ENCODE data around the gene IFNLR1. TPM values are rescaled to one million over a fixed set of nuclear protein-coding genes. Genes with fewer than 3 reads are reported as not detected.

The IFNLR1 gene
- total and polyA plus RNA-seq, 5 donors: 3.3 to 6.2 (median 5.7) TPM

GRCh38 chr1:24178407-24178806, 8.7 kb downstream of the IFNLR1 start:
- Histone ChIP-seq H3K27ac (ENCODE audit: low read length) (no peak overlapping the region), H3K9me3 (ENCODE audit: control insufficient read depth, low read length) (no peaks in the 10 kb centered on the region), H3K4me3 (ENCODE audit: low read length) (no peak overlapping the region), H3K27me3 (ENCODE audit: control insufficient read depth, insufficient read depth) (no peaks in the 10 kb centered on the region), H3K4me1 (ENCODE audit: control insufficient read depth, insufficient read depth, low read length) (no peaks in the 10 kb centered on the region)
- intact Hi-C loops (cut with DNase I): no loop called here
- ATAC-seq: no peak
- no peak for DNase-seq
- 85% methylated on average over 3 of the region's 3 CpGs for WGBS

GRCh38 chr1:24177161-24177560, 9.9 kb downstream of the IFNLR1 start:
- no peak overlapping the region for H3K27ac ChIP-seq (ENCODE audit: low read length)
- intact Hi-C loops (cut with DNase I): no loop called here
- H3K4me3 ChIP-seq (ENCODE audit: low read length): no peak overlapping the region
- 88% methylated on average over 10 of the region's 10 CpGs for WGBS
- no peaks in the 10 kb centered on the region for H3K9me3 ChIP-seq (ENCODE audit: control insufficient read depth, low read length)
- ATAC-seq: no peak
- no peaks in the 10 kb centered on the region for H3K27me3 ChIP-seq (ENCODE audit: control insufficient read depth, insufficient read depth)
- DNase-seq: no peak
- no peaks in the 10 kb centered on the region for H3K4me1 ChIP-seq (ENCODE audit: control insufficient read depth, insufficient read depth, low read length)

GRCh38 chr1:24175033-24175755, 11.9 kb downstream of the IFNLR1 start:
- 83% methylated on average over 6 of the region's 6 CpGs for WGBS
- Histone ChIP-seq H3K4me3 (ENCODE audit: low read length) (no peak overlapping the region), H3K27ac (ENCODE audit: low read length) (no peak overlapping the region), H3K4me1 (ENCODE audit: control insufficient read depth, insufficient read depth, low read length) (no peaks in the 10 kb centered on the region), H3K27me3 (ENCODE audit: control insufficient read depth, insufficient read depth) (no peaks in the 10 kb centered on the region), H3K9me3 (ENCODE audit: control insufficient read depth, low read length) (no peaks in the 10 kb centered on the region)
- intact Hi-C loops (cut with DNase I): no loop called here
- DNase-seq (no peak), ATAC-seq (no peak)

GRCh38 chr1:24173638-24174575, 13.2 kb downstream of the IFNLR1 start:
- 76% methylated on average over 5 of the region's 5 CpGs for WGBS
- ATAC-seq: no peak

GRCh38 chr1:24172598-24172997, 14.5 kb downstream of the IFNLR1 start:
- H3K9me3 ChIP-seq (ENCODE audit: control insufficient read depth, low read length): no peaks in the 10 kb centered on the region
- intact Hi-C loops (cut with DNase I): no loop called here
- no peaks in the 10 kb centered on the region for H3K4me1 ChIP-seq (ENCODE audit: control insufficient read depth, insufficient read depth, low read length)
- no peak overlapping the region for H3K27ac ChIP-seq (ENCODE audit: low read length)
- no peak for DNase-seq
- H3K27me3 ChIP-seq (ENCODE audit: control insufficient read depth, insufficient read depth): no peaks in the 10 kb centered on the region
- ATAC-seq: no peak
- WGBS: 95% methylated on average over 5 of the region's 5 CpGs
- H3K4me3 ChIP-seq (ENCODE audit: low read length): no peak overlapping the region

More at GRCh38 chr1:24173638-24174575, 13.2 kb downstream of the IFNLR1 start:
- Histone ChIP-seq H3K4me3 (ENCODE audit: low read length) (no peak overlapping the region), H3K27ac (ENCODE audit: low read length) (no peak overlapping the region), H3K27me3 (ENCODE audit: control insufficient read depth, insufficient read depth) (no peaks in the 10 kb centered on the region), H3K4me1 (ENCODE audit: control insufficient read depth, insufficient read depth, low read length) (no peaks in the 10 kb centered on the region), H3K9me3 (ENCODE audit: control insufficient read depth, low read length) (no peaks in the 10 kb centered on the region)
- intact Hi-C loops (cut with DNase I): no loop called here
- DNase-seq: no peak

- ATAC-seq: peak in 1 of 2 donors; percentile 22
Observed at GRCh38 chr1:24169286-24169685, 17.8 kb downstream of the IFNLR1 start.

GRCh38 chr1:24168245-24168644, 18.8 kb downstream of the IFNLR1 start:
- ATAC-seq (no peak), DNase-seq (no peak)
- no peak overlapping the region for H3K4me3 ChIP-seq (ENCODE audit: low read length)
- H3K4me1 ChIP-seq (ENCODE audit: control insufficient read depth, insufficient read depth, low read length): no peaks in the 10 kb centered on the region
- no peak overlapping the region for H3K27ac ChIP-seq (ENCODE audit: low read length)
- no peaks in the 10 kb centered on the region for H3K9me3 ChIP-seq (ENCODE audit: control insufficient read depth, low read length)
- intact Hi-C loops (cut with DNase I): no loop called here
- H3K27me3 ChIP-seq (ENCODE audit: control insufficient read depth, insufficient read depth): no peaks in the 10 kb centered on the region
- 78% methylated on average over 7 of the region's 7 CpGs for WGBS

More at GRCh38 chr1:24169286-24169685, 17.8 kb downstream of the IFNLR1 start:
- H3K4me1 ChIP-seq (ENCODE audit: control insufficient read depth, insufficient read depth, low read length): no peaks in the 10 kb centered on the region
- 92% methylated on average over 12 of the region's 12 CpGs for WGBS
- no peak overlapping the region for H3K27ac ChIP-seq (ENCODE audit: low read length)
- intact Hi-C loops (cut with DNase I): no loop called here
- DNase-seq: no peak
- no peak overlapping the region for H3K4me3 ChIP-seq (ENCODE audit: low read length)
- no peaks in the 10 kb centered on the region for H3K27me3 ChIP-seq (ENCODE audit: control insufficient read depth, insufficient read depth)
- H3K9me3 ChIP-seq (ENCODE audit: control insufficient read depth, low read length): no peaks in the 10 kb centered on the region

- no peak overlapping the region for H3K4me3 ChIP-seq (ENCODE audit: low read length)
- ATAC-seq (no peak), DNase-seq (no peak)
- no peaks in the 10 kb centered on the region for H3K4me1 ChIP-seq (ENCODE audit: control insufficient read depth, insufficient read depth, low read length)
- WGBS: 55% methylated on average over 4 of the region's 4 CpGs
- no peaks in the 10 kb centered on the region for H3K9me3 ChIP-seq (ENCODE audit: control insufficient read depth, low read length)
- intact Hi-C loops (cut with DNase I): no loop called here
- no peaks in the 10 kb centered on the region for H3K27me3 ChIP-seq (ENCODE audit: control insufficient read depth, insufficient read depth)
- H3K27ac ChIP-seq (ENCODE audit: low read length): no peak overlapping the region
Observed at GRCh38 chr1:24167008-24167407, 20.1 kb downstream of the IFNLR1 start.

GRCh38 chr1:24165500-24165899, 21.6 kb downstream of the IFNLR1 start:
- no peak overlapping the region for H3K4me3 ChIP-seq (ENCODE audit: low read length)
- no peaks in the 10 kb centered on the region for H3K27me3 ChIP-seq (ENCODE audit: control insufficient read depth, insufficient read depth)
- no peak overlapping the region for H3K27ac ChIP-seq (ENCODE audit: low read length)
- H3K9me3 ChIP-seq (ENCODE audit: control insufficient read depth, low read length): no peaks in the 10 kb centered on the region
- ATAC-seq: no peak
- WGBS: 96% methylated on average over 2 of the region's 2 CpGs
- DNase-seq: no peak
- no peaks in the 10 kb centered on the region for H3K4me1 ChIP-seq (ENCODE audit: control insufficient read depth, insufficient read depth, low read length)
- intact Hi-C loops (cut with DNase I): no loop called here

GRCh38 chr1:24164004-24164403, 23.1 kb downstream of the IFNLR1 start:
- H3K4me1 ChIP-seq (ENCODE audit: control insufficient read depth, insufficient read depth, low read length): no peaks in the 10 kb centered on the region
- no peaks in the 10 kb centered on the region for H3K27me3 ChIP-seq (ENCODE audit: control insufficient read depth, insufficient read depth)
- 90% methylated on average over 3 of the region's 3 CpGs for WGBS
- no peak overlapping the region for H3K27ac ChIP-seq (ENCODE audit: low read length)
- ATAC-seq: no peak
- no peak overlapping the region for H3K4me3 ChIP-seq (ENCODE audit: low read length)
- H3K9me3 ChIP-seq (ENCODE audit: control insufficient read depth, low read length): no peaks in the 10 kb centered on the region
- intact Hi-C loops (cut with DNase I): no loop called here
- no peak for DNase-seq

- no peak for ATAC-seq
- intact Hi-C loops (cut with DNase I): no loop called here
- 75% methylated on average over 5 of the region's 5 CpGs for WGBS
Observed at GRCh38 chr1:24162201-24162600, 24.9 kb downstream of the IFNLR1 start.

More at GRCh38 chr1:24162201-24162600, 24.9 kb downstream of the IFNLR1 start:
- Histone ChIP-seq H3K4me1 (ENCODE audit: control insufficient read depth, insufficient read depth, low read length) (no peaks in the 10 kb centered on the region), H3K27me3 (ENCODE audit: control insufficient read depth, insufficient read depth) (no peaks in the 10 kb centered on the region), H3K27ac (ENCODE audit: low read length) (no peak overlapping the region), H3K4me3 (ENCODE audit: low read length) (no peak overlapping the region), H3K9me3 (ENCODE audit: control insufficient read depth, low read length) (no peaks in the 10 kb centered on the region)
- no peak for DNase-seq
